Endodermal cell (in vitro differentiated cells): ENCODE data around the gene ANKRD31. TPM values are rescaled to one million over a fixed set of nuclear protein-coding genes. Genes with fewer than 3 reads are reported as not detected.

Experiments used
- DNase-seq: peaks from one replicate; pipeline ENCODE4 v3.0.0-alpha.2; 2017
- H3K27ac ChIP-seq: 2 replicates; pipeline ENCODE4 v1.5.1; 2013; ENCODE audit warnings: mild to moderate bottlenecking, low read depth, low read length, moderate library complexity
- H3K27me3 ChIP-seq: 2 replicates; pipeline ENCODE4 v1.6.1; 2013; ENCODE audit warnings: mild to moderate bottlenecking, low read length, moderate library complexity; ENCODE audit not compliant: insufficient read depth, control insufficient read depth, poor library complexity, severe bottlenecking
- H3K36me3 ChIP-seq: 2 replicates; pipeline ENCODE4 v1.7.0; 2013; ENCODE audit warnings: mild to moderate bottlenecking, low read length, moderate library complexity; ENCODE audit not compliant: control insufficient read depth, insufficient read depth
- H3K4me1 ChIP-seq: one replicate; pipeline ENCODE4 v1.7.0; 2013; ENCODE audit warnings: low read length; ENCODE audit not compliant: control insufficient read depth, insufficient read depth
- H3K4me3 ChIP-seq: 2 replicates; pipeline ENCODE4 v1.5.1; 2013; ENCODE audit warnings: mild to moderate bottlenecking, low read length, moderate library complexity
- H3K9ac ChIP-seq: 2 replicates; pipeline ENCODE4 v1.6.1; 2013; ENCODE audit warnings: mild to moderate bottlenecking, low read length, moderate library complexity; ENCODE audit not compliant: poor library complexity, severe bottlenecking; ENCODE audit errors: extremely low read depth
- H3K9me3 ChIP-seq: 2 replicates; pipeline ENCODE4 v1.6.1; 2013; ENCODE audit warnings: mild to moderate bottlenecking, low read length, moderate library complexity; ENCODE audit not compliant: control insufficient read depth
- H3K27ac Mint-ChIP-seq: 2 replicates; pipeline ENCODE4 v1.8.0; 2020; ENCODE audit warnings: mixed read lengths
- H3K27me3 Mint-ChIP-seq: 2 replicates; pipeline ENCODE4 v1.8.0; 2021; ENCODE audit warnings: mild to moderate bottlenecking, mixed read lengths; ENCODE audit not compliant: insufficient read depth
- H3K36me3 Mint-ChIP-seq: 2 replicates; pipeline ENCODE4 v1.8.0; 2020; ENCODE audit warnings: low read depth, mixed read lengths
- H3K4me1 Mint-ChIP-seq: 2 replicates; pipeline ENCODE4 v1.8.0; 2020; ENCODE audit warnings: mixed read lengths
- H3K4me3 Mint-ChIP-seq: 2 replicates; pipeline ENCODE4 v1.8.0; 2020; ENCODE audit warnings: mild to moderate bottlenecking, moderate library complexity, mixed read lengths
- H3K9me3 Mint-ChIP-seq: 2 replicates; pipeline ENCODE4 v1.8.0; 2020; ENCODE audit warnings: mild to moderate bottlenecking, mixed read lengths
- CTCF ChIP-seq: fragments of 200-600 bp; sonication (generic); conservative IDR thresholded peaks from 2 replicates; pipeline ENCODE4 v1.5.0; 2021; ENCODE audit warnings: antibody characterized with exemption, mild to moderate bottlenecking
- WGBS, 2 experiments: methylation state at CpG; one replicate each; pipeline versions ENCODE4 v1.1.5 to v1.1.7; 2013; ENCODE audit warnings: missing lambda C conversion rate in 2 of 2, mixed read lengths in 1 of 2; ENCODE audit not compliant: insufficient coverage in 1 of 2, insufficient read length in 1 of 2; 5-methylcytosine and 5-hydroxymethylcytosine counted together
- total RNA-seq, 2 donors: library from RNA; stranded (reverse); fragmentation: NEBNext Ultra II Directional in 1 of 2; extraction: Animal tissue kit (Norgen Biotek cat#: 25700) in 1 of 2; gene quantifications; 2 replicates in 1 of 2; 3 replicates in 1 of 2; pipeline ENCODE4 v1.2.1, GENCODE V29; 2021

Gene ANKRD31
- total RNA-seq, 2 donors from 2014 or later = 0.13 to 0.29 TPM

- Mint-ChIP-seq H3K27me3 (no peaks in the 10 kb centered on the region), H3K9me3 (no peaks in the 10 kb centered on the region), H3K27ac (no peak overlapping the region), H3K4me3 (no peak overlapping the region), H3K36me3 (no peaks in the 10 kb centered on the region), H3K4me1 (no peaks in the 10 kb centered on the region)
- no peak for TF ChIP-seq CTCF
- Histone ChIP-seq H3K4me3 (no peak overlapping the region), H3K27me3 (no peaks in the 10 kb centered on the region), H3K9me3 (no peaks in the 10 kb centered on the region), H3K27ac (no peak overlapping the region), H3K9ac (no peak overlapping the region), H3K4me1 (no peaks in the 10 kb centered on the region), H3K36me3 (peaks cover 7% of the 10 kb centered on the region)
- 92 to 95% methylated on average over 5 to 6 of the region's 6 CpGs for WGBS, 2 experiments
- DNase-seq = no peak
Measured at GRCh38 chr5:75034137-75034739, 202.4 kb downstream of the ANKRD31 start.

- no peaks in the 10 kb centered on the region for H3K9me3 Mint-ChIP-seq
- Histone ChIP-seq H3K4me1 (no peaks in the 10 kb centered on the region), H3K36me3 (peaks cover 5% of the 10 kb centered on the region), H3K27ac (no peak overlapping the region), H3K9me3 (no peaks in the 10 kb centered on the region), H3K4me3 (no peak overlapping the region), H3K27me3 (no peaks in the 10 kb centered on the region), H3K9ac (no peak overlapping the region)
- H3K27ac Mint-ChIP-seq = no peak overlapping the region
- H3K4me1 Mint-ChIP-seq = no peaks in the 10 kb centered on the region
- H3K4me3 Mint-ChIP-seq = no peak overlapping the region
- 69% methylated on average over 3 of the region's 3 CpGs; no CpG with 5 or more reads in 1 of the 2 experiments for WGBS, 2 experiments
- H3K36me3 Mint-ChIP-seq = no peaks in the 10 kb centered on the region
- no peak for TF ChIP-seq CTCF
- DNase-seq = no peak
- no peaks in the 10 kb centered on the region for H3K27me3 Mint-ChIP-seq
Measured at GRCh38 chr5:75031366-75031765, 205.3 kb downstream of the ANKRD31 start.

- H3K36me3 Mint-ChIP-seq = no peaks in the 10 kb centered on the region
- no peak for TF ChIP-seq CTCF
- H3K27ac Mint-ChIP-seq = no peak overlapping the region
- WGBS, 2 experiments = 95 to 97% methylated on average over 2 to 3 of the region's 3 CpGs
- H3K27ac ChIP-seq = no peak overlapping the region
- no peaks in the 10 kb centered on the region for H3K9me3 Mint-ChIP-seq
- H3K4me1 ChIP-seq = no peaks in the 10 kb centered on the region
- H3K9me3 ChIP-seq = no peaks in the 10 kb centered on the region
- H3K27me3 ChIP-seq = no peaks in the 10 kb centered on the region
- no peaks in the 10 kb centered on the region for H3K36me3 ChIP-seq
- no peaks in the 10 kb centered on the region for H3K27me3 Mint-ChIP-seq
- no peak for DNase-seq
- H3K4me3 Mint-ChIP-seq = no peak overlapping the region
- H3K4me3 ChIP-seq = no peak overlapping the region
- H3K4me1 Mint-ChIP-seq = peaks cover 4% of the 10 kb centered on the region
- H3K9ac ChIP-seq = no peak overlapping the region
Measured at GRCh38 chr5:75028090-75028489, 208.6 kb downstream of the ANKRD31 start.
